PFSK-1 (cell line): ENCODE results near the gene GFRA4.

ENCODE experiments used
- POLR2AphosphoS5 ChIP-seq: IDR thresholded peaks from 2 replicates; pipeline ENCODE4 v1.6.1; 2012; ENCODE audit warnings: low read depth, mild to moderate bottlenecking, control low read depth, low read length, moderate library complexity
- TAF1 ChIP-seq: IDR thresholded peaks from 2 replicates; pipeline ENCODE4 v1.6.1; 2012; ENCODE audit warnings: low read length, control low read depth, borderline replicate concordance; ENCODE audit not compliant: insufficient read depth

- no peak for TF ChIP-seq POLR2AphosphoS5
- no peak for TF ChIP-seq TAF1
Measured at GRCh38 chr20:3613821-3614440, 49.3 kb downstream of the GFRA4 start.
